Neuron (in vitro differentiated cells): ENCODE measurements around the gene STK32B.

Experiments
- H2AFZ ChIP-seq: one replicate; pipeline ENCODE4 v1.6.1; 2013; ENCODE audit warnings: low read depth, mild to moderate bottlenecking, inconsistent platforms, low read length, moderate library complexity
- H3K27me3 ChIP-seq: one replicate; pipeline ENCODE4 v1.6.1; 2013; ENCODE audit warnings: low read length; ENCODE audit not compliant: insufficient read depth
- H3K36me3 ChIP-seq: one replicate; pipeline ENCODE4 v1.6.1; 2013; ENCODE audit warnings: low read length; ENCODE audit not compliant: insufficient read depth
- H3K4me1 ChIP-seq: one replicate; pipeline ENCODE4 v1.6.1; 2013; ENCODE audit warnings: low read length; ENCODE audit not compliant: insufficient read depth
- H3K4me3 ChIP-seq: 2 replicates; pipeline ENCODE4 v1.5.1; 2013; ENCODE audit warnings: mild to moderate bottlenecking, low read length, moderate library complexity
- H3K9me3 ChIP-seq: one replicate; pipeline ENCODE4 v1.6.1; 2013; ENCODE audit warnings: low read length

Gene STK32B

DNA sequence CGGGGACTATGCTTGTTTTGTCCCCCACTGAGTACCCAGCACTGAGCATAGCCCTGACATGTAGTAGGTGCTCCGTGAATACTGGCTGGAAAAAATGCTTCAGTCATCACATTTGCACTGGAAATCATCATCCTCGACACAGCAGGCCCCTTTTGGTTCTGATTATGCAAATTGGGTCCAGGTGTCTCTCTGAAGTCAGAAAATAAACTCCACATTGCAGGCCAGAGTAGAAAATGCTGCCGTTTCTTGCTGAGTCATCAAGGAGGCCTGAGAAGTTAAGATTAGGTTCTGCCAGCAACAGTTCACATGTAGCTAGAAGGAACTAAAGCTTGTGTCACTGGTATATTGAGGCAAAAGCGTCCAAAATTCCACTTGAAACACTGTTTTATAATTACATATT, 15.0 kb upstream of the STK32B start:
- H3K36me3 ChIP-seq = no peaks in the 10 kb centered on the region
- no peak overlapping the region for H2AFZ ChIP-seq
- no peak overlapping the region for H3K4me3 ChIP-seq
- no peaks in the 10 kb centered on the region for H3K9me3 ChIP-seq
- no peaks in the 10 kb centered on the region for H3K4me1 ChIP-seq
- H3K27me3 ChIP-seq = peaks cover 6% of the 10 kb centered on the region

DNA sequence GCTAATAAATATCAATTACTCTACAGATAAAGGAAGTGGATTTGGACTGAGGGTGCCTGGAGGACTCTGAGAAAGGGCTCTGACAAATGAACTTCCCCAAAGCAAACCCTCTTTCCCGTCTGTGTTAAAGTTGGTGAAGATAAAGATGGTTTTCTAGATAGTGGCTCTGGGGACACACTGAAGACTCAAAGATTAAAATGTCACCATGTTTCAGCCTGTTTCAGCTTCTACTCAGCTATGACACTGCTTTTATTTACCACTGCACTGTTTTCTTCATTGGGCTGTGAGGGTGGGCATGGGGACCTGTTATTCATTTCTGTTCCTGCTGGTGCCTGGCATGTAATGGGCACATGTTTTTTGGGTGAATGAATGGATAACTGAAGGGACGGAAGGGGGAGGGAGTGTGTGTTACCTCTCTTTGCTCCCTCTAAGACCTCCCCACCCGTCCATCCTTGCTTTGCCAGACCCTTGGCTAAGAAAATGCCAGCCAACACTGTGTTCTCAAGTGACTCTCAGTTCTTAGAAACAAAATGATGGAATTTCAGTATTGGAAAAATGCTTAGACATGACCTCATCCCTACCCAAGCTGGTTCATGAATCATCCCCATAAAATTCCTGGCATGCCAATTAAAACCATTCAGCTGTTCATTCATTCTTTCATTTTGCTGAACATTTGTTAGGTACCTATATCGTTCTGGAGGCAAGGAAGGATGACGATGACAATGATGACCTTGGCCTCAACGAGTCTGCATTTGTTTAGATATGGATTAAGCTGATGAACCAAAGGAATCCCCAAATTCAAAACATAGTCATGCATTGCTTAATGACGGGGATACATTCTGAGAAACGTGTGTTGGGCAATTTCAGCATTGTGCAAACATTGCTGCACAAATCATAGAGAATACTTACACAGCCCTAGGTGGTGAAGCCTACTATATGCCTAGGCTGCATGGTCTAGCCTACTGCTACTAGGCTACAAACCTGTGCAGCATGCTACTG, 13.4 kb upstream of the STK32B start:
- no peak overlapping the region for H2AFZ ChIP-seq
- H3K9me3 ChIP-seq = no peaks in the 10 kb centered on the region
- H3K36me3 ChIP-seq = no peaks in the 10 kb centered on the region
- H3K4me3 ChIP-seq = no peak overlapping the region
- H3K27me3 ChIP-seq = peaks cover 6% of the 10 kb centered on the region
- H3K4me1 ChIP-seq = no peaks in the 10 kb centered on the region

DNA sequence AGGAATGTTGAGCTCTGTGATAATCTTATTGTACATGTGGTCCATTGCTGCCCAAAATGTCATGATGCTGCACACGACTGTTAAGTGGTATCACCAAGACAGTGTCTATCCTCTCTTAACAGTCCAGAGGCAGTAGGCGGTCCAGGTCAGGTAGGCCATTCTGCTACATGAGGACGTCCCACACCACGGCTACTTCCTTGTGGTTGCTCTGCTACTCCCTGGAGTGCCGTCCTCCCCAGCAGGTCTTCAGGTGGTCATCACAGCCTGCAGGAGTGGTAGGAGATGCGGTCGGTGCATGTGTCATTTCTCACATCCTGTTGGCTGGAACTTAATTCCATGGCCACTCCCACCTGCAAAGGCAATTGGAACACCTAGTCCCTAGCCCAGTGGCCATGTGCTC, 11.5 kb upstream of the STK32B start:
- no peak overlapping the region for H2AFZ ChIP-seq

DNA sequence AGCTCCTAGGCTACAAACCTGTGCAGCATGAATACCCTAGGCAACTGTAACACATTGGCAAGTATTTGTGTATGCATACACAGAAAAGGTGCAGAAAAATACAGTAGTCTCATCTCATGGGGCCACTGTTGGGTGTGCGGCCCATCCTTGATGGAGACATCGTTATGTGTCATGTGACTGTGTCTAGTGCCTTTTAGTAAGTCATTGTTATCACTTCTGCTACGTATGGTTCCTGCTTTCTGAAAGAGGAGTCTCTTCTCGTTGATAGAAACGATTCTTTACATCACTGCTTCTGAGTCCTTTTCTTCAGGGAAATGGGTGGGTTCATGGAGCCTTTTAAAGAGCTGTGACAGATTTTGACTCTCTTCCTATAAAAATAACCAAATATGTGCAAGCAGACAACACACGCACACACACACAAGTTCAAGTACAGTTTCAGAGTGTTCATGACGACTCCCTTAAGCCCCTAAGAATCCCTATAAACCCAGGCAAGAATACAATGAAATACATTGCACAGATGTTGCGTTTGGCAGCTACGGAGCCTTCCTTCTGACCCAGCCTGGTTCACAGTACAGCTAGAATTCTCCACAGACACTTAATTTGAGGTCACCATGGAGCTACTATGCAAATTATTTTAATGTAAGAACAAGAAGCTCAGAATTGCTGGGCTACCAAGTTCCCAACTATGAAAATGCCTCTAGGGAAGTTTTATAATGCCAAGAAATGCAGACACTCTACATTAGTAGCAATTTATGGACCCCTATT, 10.2 kb upstream of the STK32B start:
- H3K4me1 ChIP-seq = no peaks in the 10 kb centered on the region

More for the DNA sequence above, 11.5 kb upstream of the STK32B start:
- Histone ChIP-seq H3K27me3 (no peaks in the 10 kb centered on the region), H3K9me3 (no peaks in the 10 kb centered on the region), H3K4me3 (no peak overlapping the region), H3K36me3 (no peaks in the 10 kb centered on the region), H3K4me1 (no peaks in the 10 kb centered on the region)

DNA sequence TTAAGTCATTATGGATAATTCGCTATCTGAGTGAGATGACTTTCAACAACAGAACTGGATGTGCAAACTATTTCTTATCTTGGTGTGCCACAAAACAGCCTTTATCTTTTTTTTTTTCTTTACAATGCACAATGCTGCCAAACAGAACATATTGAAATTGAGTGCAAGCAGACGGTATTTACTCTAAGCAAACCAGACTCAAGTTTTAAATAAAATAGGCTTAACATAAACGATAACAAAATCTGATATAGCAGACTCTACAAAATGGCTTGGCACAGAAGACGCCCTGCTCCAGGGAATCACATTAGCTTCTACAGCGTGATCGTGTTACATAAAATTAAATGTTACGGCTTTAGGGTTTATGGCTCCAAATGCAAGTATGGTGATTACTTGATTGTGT, 9.6 kb upstream of the STK32B start:
- Histone ChIP-seq H3K4me1 (no peaks in the 10 kb centered on the region), H2AFZ (no peak overlapping the region), H3K4me3 (no peak overlapping the region), H3K27me3 (no peaks in the 10 kb centered on the region), H3K9me3 (no peaks in the 10 kb centered on the region), H3K36me3 (no peaks in the 10 kb centered on the region)

More for the DNA sequence above, 10.2 kb upstream of the STK32B start:
- H3K27me3 ChIP-seq = no peaks in the 10 kb centered on the region
- H3K36me3 ChIP-seq = no peaks in the 10 kb centered on the region
- H2AFZ ChIP-seq = no peak overlapping the region
- no peaks in the 10 kb centered on the region for H3K9me3 ChIP-seq
- H3K4me3 ChIP-seq = no peak overlapping the region

DNA sequence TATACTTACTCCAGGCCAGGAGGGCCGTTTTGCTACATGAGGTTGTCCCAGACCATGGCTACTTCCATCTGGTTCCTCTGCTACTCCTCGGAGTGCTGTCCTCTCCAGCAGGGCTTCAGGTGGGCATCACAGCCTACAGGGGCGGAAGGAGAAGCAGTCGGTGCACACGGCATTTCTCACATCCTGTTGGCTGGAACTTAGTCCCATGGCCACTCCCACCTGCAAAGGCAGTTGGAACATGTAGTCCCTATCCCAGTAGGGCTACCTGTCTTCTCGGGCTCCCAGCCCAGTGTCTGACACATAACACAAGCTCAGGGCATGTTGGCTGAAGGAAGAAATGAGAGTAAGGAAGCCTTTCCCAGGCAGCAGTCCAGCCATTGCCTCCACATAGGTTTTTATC, 7.7 kb upstream of the STK32B start:
- H3K4me3 ChIP-seq = no peak overlapping the region
- H3K27me3 ChIP-seq = no peaks in the 10 kb centered on the region
- no peak overlapping the region for H2AFZ ChIP-seq
- H3K36me3 ChIP-seq = no peaks in the 10 kb centered on the region
- H3K9me3 ChIP-seq = no peaks in the 10 kb centered on the region
- H3K4me1 ChIP-seq = no peaks in the 10 kb centered on the region

DNA sequence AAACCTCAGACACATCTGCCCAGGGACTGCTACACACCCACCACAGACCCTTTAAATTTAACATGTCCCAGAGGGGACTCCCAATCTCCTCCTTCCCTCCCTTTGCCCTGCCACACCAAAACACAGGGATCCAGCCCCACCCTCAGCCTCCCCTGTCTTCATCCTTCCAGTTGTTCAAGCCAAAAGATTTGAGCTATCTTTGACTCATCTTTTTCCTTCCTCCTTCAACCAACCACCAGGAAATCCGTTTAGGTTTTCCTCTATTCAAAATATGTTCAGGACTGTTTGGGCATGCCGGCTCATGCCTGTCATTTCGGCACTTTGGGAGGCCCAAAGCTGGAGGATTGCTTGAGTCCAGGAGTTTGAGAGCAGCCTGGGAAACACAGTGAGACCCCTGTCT, 6.9 kb upstream of the STK32B start:
- Histone ChIP-seq H3K4me3 (no peak overlapping the region), H3K36me3 (no peaks in the 10 kb centered on the region), H2AFZ (no peak overlapping the region), H3K4me1 (no peaks in the 10 kb centered on the region), H3K27me3 (no peaks in the 10 kb centered on the region), H3K9me3 (no peaks in the 10 kb centered on the region)

DNA sequence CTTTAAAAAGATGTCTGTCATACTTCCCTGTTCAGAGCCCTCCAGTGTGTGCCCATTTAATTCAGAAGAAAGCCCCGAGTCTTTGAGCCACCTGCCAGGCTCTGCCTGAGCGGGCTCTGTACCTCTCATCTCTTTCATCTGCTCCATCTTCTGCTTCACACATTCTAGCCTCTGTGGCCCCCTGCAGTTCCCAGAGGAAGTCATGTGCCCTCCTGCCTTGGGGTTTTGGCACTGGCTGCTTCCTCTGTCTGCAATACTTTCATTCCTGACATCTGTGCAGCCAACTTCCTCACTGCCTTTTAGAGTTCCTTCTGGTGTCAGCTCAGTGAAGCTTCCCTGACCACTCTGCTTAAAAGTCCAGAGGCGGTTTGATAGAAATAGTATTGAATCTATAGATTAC, 6.2 kb upstream of the STK32B start:
- no peak overlapping the region for H3K4me3 ChIP-seq
- no peaks in the 10 kb centered on the region for H3K4me1 ChIP-seq
- no peaks in the 10 kb centered on the region for H3K36me3 ChIP-seq
- H3K9me3 ChIP-seq = no peaks in the 10 kb centered on the region
- H3K27me3 ChIP-seq = no peaks in the 10 kb centered on the region
- no peak overlapping the region for H2AFZ ChIP-seq

DNA sequence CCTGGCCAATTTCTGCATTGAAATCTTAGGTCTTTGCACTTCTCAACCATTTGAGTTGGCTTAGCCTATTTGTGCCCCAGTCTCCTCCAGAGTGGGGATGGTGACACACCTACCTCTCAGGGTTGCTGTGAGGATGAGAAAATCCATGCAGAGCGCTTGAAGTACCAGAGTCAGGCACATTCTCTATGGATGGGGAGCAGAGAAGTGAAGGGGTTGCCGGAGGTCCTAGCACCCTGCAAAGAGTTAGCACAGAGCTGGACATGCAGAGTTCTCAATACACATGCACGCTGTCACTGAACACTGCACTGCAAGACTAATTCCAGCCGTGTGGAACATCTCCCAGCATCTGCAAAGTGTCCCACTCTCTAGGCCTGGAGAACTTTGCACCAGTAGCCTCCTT, 2.6 kb upstream of the STK32B start:
- no peaks in the 10 kb centered on the region for H3K9me3 ChIP-seq
- no peaks in the 10 kb centered on the region for H3K36me3 ChIP-seq
- H3K27me3 ChIP-seq = peaks cover 25% of the 10 kb centered on the region
- H2AFZ ChIP-seq = no peak overlapping the region
- no peak overlapping the region for H3K4me3 ChIP-seq
- peaks cover 8% of the 10 kb centered on the region for H3K4me1 ChIP-seq

DNA sequence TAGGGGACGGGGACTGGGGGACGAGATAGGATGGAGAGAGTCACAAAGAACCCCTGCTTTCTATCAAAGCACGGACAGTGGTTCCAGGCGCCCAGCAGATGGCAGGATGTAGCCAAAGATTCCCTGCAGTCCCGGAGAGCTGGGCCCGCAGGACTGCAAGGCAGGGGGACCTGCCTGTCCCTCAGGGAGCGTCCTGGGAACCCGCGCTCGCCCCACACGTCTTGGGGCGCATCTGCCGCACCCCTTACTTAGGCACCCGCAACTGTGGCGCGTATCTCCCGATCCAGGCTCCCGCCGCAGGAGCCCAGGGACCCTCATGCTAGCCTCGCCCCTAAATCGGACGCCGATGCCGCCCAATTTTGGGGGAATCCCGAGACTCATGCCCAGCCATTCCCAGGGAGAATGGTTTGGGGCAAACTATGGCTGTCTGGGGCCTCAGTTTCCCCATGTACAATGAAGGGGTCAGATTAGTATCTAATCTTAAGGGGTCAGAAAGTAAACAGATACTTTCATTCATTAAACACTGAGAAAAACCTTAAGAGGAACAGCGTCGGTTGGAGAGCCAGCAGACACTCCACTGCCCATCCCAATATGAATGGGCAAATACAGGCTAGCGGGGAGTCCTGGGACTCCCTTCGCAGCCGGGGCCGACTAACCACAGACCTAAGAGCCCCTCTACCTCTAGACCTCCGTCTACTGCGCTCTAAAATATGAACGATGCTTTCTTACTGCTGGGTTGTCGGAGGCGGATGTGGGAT, 581 bp upstream of the STK32B start:
- peaks cover 25% of the 10 kb centered on the region for H3K27me3 ChIP-seq
- H3K4me3 ChIP-seq = peak overlapping the region; percentile 49
- H2AFZ ChIP-seq = peak overlapping the region; percentile 98
- H3K36me3 ChIP-seq = no peaks in the 10 kb centered on the region
- H3K9me3 ChIP-seq = no peaks in the 10 kb centered on the region
- peaks cover 8% of the 10 kb centered on the region for H3K4me1 ChIP-seq

DNA sequence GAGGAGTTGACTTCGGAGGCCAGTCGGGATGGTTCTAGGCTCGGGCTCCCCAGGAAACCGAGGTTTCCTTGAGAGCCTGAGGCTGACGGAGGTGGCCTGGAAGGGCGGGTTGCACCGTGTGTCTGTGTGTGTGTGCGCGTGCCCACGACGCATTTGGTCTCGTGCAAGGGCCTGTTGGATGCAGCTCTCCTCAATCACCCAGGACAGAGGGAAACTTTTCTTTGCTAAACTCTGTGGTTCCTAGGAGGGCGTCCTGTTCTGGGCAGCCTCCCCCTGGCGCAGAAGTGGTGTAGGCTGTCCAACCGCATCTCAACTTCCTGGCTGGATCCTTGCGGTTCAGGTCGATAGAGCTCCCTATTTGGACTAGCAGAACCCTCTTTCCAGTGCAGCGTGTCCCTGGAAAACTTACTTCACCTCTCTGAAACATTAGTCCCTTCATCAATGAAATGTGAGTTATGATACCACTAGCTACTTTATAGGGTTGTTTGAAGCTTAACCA, 973 bp downstream of the STK32B start:
- no peak overlapping the region for H3K4me3 ChIP-seq
- H3K9me3 ChIP-seq = no peaks in the 10 kb centered on the region
- H3K4me1 ChIP-seq = peaks cover 8% of the 10 kb centered on the region
- H3K36me3 ChIP-seq = no peaks in the 10 kb centered on the region
- peaks cover 26% of the 10 kb centered on the region for H3K27me3 ChIP-seq
- H2AFZ ChIP-seq = no peak overlapping the region

DNA sequence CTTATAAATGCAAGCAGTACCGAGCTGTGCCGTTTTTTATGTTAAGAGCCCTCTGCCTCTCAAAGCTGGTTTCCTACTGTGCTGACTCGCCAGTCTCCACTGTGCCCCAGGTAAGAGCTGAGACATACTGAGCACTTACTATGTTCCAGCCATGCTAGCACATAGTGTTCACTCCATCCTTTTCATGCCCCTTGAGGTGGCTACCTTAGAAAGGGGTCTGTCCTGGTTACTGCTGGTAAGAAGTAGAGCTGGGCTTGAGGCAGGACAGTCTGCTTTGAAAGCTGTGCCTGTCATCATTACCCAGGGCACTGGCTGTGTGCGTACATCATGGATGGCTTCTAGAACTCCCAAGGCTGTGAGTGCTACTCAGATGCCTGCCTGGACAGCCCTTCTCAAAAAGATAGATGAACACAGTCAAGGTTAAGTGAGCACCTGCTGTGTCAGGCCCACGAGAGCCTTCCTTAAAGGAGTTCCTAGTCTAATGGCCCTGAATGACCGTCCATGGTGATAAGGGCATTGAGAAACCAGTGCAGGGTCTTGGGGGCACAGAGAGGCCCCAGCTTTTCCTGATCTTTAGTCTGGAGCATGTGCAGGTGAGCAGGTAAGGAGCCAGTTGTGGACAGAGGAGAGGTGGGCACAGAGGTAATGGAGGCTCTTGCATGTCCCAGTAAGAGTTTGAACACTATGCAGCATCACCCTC, 1.6 kb downstream of the STK32B start:
- H3K4me1 ChIP-seq = peaks cover 8% of the 10 kb centered on the region
- no peak overlapping the region for H2AFZ ChIP-seq
- H3K4me3 ChIP-seq = no peak overlapping the region
- H3K36me3 ChIP-seq = no peaks in the 10 kb centered on the region
- H3K27me3 ChIP-seq = peaks cover 27% of the 10 kb centered on the region
- H3K9me3 ChIP-seq = no peaks in the 10 kb centered on the region
